HG02798 (cell line): ENCODE measurements around the gene DDX54.
"Not testable (repeated sequence)": the region's sequence is repeated elsewhere in the genome, so short reads cannot be mapped to it uniquely, and the experiment has no call there.

ENCODE experiments used
- ATAC-seq: cut with Tn5 transposase; IDR thresholded peaks from one replicate; pipeline ENCODE4 v1.9.1; 2021; ENCODE audit warnings: mild to moderate bottlenecking; ENCODE audit not compliant: unreplicated experiment, poor library complexity

DDX54 gene

GRCh38 chr12:113129664-113130456, 55.4 kb downstream of the DDX54 start:
- no peak for ATAC-seq

GRCh38 chr12:113128802-113129663, 56.2 kb downstream of the DDX54 start:
- no peak for ATAC-seq

GRCh38 chr12:113127791-113128199, 57.5 kb downstream of the DDX54 start:
- ATAC-seq: no peak

GRCh38 chr12:113120670-113121370, 64.5 kb downstream of the DDX54 start:
- ATAC-seq: no peak

GRCh38 chr12:113119980-113120669, 65.2 kb downstream of the DDX54 start:
- ATAC-seq: no peak

- ATAC-seq: no peak
These were observed 67.1 kb downstream of the DDX54 start for GRCh38 chr12:113118142-113118541.

GRCh38 chr12:113117684-113118083, 67.6 kb downstream of the DDX54 start:
- ATAC-seq: not testable (repeated sequence)

- no peak for ATAC-seq
These were observed 68.4 kb downstream of the DDX54 start for GRCh38 chr12:113116875-113117274.

- no peak for ATAC-seq
These were observed 69.7 kb downstream of the DDX54 start for GRCh38 chr12:113115455-113116126.

GRCh38 chr12:113114447-113115178, 70.7 kb downstream of the DDX54 start:
- no peak for ATAC-seq

GRCh38 chr12:113113397-113113796, 71.9 kb downstream of the DDX54 start:
- ATAC-seq: no peak

GRCh38 chr12:113112043-113112899, 73.0 kb downstream of the DDX54 start:
- ATAC-seq: no peak

- no peak for ATAC-seq
These were observed 74.0 kb downstream of the DDX54 start for GRCh38 chr12:113111247-113111646.

GRCh38 chr12:113109872-113110599, 75.2 kb downstream of the DDX54 start:
- no peak for ATAC-seq

GRCh38 chr12:113109360-113109759, 75.9 kb downstream of the DDX54 start:
- no peak for ATAC-seq

GRCh38 chr12:113108308-113108707, 77.0 kb downstream of the DDX54 start:
- ATAC-seq: no peak
